GM19455 (cell line): ENCODE results near the gene NCOA7.
"Not testable (repeated sequence)": the region's sequence is repeated elsewhere in the genome, so short reads cannot be mapped to it uniquely, and the experiment has no call there.

ENCODE experiments used
- ATAC-seq: cut with Tn5 transposase; IDR thresholded peaks from one replicate; pipeline ENCODE4 v1.9.1; 2021; ENCODE audit not compliant: unreplicated experiment

NCOA7 gene

DNA sequence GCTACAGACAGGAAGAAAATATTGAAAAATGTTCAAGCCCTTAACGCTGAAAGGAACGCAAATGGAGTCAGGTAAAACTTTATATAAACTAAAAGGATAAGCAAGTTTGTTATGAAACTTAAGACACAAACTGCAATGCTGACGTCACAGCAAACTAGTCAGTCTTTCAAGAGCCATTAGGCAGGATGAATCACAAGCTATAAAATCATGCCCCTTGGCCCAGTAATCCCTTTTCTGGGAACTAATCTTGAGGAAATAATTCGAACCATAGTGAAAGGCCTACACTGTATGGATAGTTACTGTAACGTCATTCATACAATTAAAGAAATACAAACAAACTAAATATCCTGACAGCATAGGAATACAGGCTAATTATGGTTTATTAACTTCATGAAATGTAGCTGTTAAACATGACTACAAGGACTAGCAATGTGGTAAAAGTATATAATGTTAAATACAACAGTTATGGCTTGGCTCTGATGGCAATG, 123.1 kb downstream of the NCOA7 start:
- ATAC-seq, result no peak

DNA sequence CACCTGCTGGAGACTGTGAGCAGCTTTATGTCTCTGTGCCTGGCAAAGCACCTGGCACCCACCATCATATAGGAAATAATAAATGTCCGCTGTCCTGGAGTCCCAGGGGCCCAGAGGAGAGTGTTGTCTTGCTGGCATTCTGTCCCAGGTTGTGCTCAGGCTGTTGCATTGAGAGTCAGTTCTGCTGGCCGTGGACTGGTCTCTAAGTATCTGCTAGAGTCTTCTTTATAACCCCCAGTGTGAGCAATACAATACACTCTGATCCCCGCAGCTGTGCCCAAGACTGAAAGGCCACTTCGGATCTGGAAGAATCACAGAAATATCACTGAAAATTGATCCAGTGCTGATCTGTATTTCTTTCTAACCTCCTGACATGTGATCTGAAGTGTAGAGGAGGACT, 127.5 kb downstream of the NCOA7 start:
- ATAC-seq, result no peak

DNA sequence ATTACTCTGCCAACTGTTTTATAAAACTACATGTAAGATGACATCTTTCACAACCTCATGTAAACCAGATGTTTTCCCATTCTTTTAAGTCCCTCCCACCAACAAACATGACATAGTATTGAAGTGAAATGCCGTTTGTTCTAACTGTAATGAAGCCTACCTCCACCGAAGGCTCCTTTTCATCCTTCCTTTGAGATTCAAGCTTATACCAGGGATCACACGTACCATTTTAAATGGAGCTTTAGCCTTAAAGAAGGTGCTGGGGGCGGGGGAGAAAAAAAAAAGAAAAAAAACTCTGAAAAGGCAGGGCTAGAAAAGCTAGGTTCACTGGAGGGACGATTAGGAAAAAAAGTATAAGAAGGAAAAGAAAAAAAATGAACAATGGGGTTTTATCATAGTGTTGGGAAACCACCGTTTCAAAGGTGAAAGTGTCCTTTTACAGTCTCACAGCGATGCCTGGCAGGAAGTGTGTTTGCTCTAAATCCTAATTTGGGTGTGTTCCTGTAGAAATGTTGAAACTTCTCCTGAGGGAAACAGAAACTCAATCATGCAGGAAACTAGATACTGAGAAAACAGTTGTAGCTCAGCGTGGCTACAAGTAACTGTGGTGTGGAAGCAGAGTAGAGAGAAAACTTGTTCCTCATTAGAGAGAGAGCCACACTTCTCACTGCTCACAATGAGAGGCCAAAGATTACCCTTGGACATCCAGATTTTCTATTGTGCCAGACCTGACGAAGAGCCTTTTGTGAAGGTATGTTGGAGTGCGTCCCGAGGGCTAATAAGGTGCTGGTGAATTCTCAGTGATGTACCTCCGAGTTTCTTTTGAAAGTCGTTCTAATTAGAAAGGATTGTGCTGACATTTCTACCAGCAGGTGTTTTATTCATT, 128.2 kb downstream of the NCOA7 start:
- peak; percentile 98 for ATAC-seq

DNA sequence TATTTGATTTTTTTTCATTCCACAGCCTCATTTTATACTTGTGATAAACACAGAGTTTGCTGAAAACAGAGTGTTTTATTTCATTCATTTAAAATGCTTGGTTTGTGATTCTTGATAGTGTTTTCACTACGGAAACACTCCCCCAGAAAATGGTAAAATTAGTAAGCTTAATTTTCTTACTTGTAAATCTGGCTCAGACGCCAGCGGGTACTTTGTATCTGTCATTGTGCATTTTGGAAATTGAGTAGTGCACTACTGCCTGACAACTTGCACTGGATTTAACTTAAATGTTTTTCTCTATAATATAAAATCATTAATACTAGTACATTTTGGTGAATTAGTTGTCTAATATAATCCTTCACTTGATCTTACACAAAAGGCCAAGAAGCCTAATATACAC, 128.9 kb downstream of the NCOA7 start:
- no peak for ATAC-seq

DNA sequence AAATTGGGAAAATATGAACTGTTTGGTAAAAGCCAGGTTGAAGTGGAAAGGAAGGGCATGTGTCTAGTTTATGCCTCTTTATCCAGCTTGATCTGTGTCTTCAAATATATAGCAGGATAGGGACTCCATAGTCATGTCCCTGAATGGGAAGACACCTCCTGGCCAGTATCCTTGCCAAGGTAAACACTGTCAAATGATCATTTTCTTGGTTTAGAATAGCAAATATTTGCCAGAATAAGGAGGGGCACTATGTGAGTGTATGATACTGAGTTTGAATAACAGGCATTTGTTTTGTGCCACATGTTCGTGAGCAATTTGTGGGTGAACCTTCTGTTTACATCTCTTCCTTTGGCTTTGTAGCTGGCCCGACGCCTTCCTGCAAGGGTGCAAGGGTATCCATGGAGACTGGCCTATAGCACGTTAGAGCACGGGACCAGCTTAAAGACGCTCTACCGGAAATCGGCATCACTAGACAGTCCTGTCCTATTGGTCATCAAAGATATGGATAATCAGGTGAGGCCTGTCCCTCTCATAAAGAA, 131.6 kb downstream of the NCOA7 start:
- ATAC-seq, result no peak

DNA sequence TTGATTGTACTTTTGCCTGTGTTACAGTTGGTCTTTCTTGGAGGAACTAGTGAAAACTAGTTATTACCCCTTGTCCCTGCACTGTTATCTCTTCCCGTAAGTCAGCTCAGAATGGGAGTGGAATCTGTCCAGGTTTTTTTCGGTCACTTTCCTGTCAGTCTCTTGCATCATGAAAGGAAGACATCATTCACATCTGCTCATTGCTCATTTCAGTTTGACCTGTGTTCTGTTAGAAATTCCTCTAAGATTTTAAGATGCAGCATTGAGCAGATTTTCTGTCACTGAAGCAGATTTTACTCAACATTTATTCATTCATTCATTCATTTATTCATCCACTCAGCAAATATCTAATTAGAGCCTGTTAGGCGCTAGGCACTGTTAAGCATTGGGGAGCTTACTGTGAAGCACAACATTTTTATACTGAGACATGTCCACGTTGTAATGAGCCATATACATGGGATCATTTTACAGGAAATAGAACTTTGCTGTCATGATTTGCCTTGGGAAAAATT, 132.7 kb downstream of the NCOA7 start:
- ATAC-seq, result no peak

DNA sequence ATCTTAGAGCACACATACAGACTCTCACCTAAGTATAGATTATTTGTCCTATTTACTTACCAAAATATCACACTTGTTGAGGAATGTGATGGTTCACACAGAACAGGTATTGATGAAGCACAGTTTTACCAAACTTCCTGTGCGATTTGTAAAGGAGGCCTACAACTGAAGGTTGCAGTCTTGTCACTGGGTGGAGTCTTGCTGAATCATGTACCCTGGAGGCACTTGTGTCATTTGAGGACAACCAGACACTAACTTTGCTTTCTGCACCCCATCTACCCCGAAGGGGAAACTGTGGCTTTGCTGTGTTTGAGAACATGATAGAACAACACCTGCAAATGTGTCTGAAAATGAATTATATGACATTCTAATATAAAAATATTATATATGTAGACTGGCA, 133.4 kb downstream of the NCOA7 start:
- ATAC-seq, result no peak

DNA sequence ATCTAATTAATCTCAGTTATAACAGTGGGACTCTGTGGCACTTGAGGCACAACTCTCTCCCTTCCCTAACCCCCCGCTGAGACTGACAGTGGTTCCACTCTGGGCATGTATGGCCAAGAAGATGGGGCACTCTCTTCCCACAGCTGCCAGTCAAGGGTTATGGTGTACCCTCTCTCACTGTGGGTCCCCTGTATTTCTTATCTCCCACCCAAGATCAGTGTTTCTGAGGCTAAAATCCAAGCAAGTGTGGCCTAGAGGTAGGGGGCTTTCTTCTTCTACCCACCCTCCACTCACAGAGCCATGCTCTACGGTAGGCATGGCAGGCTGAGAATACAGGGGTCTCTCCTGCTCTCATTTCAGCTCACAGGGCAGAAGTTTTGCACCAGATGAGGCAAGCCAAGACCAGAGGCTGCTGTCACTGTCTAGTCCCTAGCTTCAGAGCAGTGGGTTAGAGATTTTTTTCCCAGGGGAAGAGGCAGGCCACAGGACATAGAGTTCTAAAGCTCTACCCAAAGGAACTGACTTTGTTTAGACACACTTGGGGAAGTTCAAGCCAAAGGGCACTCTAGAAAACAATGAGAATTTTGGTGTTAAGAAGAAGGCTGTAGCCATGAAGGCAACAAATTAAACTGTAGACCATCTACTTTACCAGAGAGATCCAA, 134.1 kb downstream of the NCOA7 start:
- no peak for ATAC-seq

DNA sequence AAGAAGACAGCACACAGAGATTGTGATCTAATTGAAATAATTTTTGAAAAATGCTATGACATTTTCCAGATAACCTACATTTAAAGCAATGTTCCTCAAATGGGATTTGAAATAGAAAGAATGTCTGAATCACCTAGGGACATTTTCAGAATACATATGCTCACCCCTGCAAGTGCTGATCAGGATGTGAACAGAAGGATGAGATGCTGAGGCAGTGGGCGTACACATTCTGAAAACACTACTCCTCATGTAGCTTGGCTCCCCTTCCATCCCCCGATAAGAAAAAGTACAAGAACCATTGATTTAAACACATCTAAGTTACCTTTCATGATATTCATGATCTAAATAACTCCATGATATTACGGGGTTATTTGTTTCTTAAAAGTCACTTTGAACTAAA, 136.0 kb downstream of the NCOA7 start:
- ATAC-seq, result no peak

DNA sequence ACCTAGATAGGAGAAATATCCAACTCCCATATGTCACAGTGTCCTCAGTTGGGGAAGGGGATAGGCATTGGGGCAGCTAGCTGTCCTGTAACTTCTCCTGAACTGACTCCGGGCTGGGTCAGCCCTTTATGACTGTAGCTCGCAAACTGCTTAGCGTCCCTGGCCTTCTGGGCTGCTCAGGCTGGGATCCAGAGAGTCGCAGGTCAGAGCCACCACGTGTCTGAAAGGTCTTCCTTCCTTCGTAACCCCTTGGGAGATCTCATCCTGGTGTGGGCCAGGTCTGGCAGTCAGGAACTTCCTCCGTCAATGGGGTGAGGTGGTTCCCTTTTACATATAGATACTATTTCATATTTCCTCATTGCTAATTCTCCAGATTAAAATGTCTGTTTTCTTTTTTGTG, 137.0 kb downstream of the NCOA7 start:
- ATAC-seq, result no peak

DNA sequence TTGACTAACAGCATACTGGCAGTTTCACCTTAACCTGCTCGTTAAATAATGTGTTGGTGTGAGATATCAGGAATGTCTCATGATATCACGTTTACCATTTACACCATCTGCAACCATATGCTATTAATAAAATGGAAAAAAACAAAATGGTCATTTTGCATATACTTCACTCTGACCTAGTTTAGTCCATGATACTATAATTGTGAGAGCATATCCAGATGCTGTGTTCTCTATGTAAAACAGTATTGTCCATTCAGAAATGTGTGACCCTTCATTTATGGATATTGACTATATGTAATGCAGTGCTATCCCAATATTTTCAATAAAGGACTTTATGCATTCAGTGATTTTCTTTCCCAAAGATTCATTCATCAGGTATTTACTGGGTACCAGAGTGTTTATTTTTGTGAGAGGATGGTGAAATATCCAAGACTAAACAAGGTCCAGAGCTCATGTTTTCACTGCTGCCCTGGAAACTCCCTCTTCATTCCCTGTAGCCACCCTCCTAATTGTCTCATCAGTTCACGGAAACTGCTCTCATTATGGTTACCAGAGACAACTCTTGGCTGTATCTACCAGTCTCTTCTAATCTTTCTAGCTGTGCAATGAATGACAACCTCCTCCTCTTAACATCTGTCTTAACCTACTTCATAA, 140.1 kb downstream of the NCOA7 start:
- no peak for ATAC-seq

DNA sequence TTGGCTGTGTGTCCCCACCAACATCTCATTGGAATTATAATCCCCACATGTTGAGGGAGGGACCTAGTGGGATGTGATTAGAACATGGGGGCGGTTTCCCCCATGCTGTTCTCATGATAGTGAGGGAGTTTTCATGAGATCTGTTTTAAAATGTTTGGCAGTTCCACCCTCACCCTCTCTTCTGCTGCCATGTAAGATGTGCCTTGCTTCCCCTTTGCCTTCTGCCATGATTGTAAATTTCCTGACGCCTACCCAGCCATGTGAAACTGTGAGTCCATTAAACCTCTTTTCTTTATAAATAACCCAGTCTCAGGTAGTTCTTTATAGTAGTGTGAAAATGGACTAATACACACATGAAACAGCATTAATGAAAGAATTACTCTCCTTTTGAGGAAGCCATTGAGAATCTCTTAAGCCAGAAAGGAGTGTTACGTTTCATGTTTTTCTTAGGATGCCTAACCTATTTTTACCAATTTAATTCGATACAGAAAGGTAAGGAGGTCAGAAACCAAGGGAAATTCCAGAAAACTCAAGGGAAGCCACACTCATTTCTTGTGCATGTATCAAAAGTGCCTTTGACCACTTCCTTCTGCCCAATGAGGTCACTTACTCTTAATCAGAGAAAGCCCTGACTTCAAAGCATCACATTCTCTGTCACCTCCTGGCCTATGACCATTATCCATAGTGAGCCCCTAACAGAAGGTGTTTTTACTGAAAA, 141.1 kb downstream of the NCOA7 start:
- ATAC-seq, result peak; percentile 68

DNA sequence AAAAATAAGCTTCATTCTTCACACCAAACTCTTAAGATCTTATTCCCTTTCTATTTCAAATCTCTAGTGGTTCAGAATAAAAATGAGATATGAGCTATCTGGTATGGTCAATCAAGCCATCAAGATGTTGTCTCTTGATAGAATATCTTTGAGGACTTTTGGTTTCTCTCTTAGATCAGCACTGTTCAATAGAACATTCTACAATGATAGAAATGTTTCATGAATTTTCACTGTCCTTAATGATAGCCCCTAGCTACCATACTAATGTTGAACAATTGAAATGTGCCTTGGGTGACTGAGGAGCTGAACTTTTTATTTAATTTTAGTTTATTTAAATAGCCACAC, 141.7 kb downstream of the NCOA7 start:
- no peak for ATAC-seq

DNA sequence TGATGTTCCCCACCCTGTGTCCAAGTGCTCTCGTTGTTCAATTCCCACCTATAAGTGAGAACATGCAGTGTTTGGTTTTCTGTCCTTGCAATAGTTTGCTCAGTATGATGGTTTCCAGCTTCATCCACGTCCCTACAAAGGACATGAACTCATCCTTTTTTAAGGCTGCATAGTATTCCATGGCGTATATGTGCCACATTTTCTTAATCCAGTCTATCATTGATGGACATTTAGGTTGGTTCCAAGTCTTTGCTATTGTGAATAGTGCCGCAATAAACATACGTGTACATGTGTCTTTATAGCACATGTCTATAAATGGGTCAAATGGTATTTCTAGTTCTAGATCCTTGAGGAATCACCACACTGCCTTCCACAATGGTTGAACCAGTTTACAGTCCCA, 144.8 kb downstream of the NCOA7 start:
- ATAC-seq, result not testable (repeated sequence)

DNA sequence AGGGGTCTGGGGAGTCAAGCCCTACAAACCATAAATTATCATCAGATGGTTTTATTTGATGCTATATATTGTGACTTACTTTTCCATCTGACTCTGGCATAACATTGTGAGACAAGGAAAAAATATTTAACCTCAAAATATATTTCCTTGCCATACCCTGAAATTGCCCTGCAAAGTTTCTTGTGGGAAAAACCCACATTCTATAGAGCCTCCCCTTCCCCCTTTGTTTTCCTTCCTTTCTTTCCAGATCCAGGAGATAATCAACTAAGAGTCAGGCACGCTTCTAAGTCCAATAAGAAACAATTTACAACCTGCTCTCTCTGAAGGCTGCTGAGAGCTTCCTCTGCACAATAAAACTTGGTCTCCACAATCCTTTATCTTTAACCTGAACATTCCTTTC, 148.3 kb downstream of the NCOA7 start:
- no peak for ATAC-seq

DNA sequence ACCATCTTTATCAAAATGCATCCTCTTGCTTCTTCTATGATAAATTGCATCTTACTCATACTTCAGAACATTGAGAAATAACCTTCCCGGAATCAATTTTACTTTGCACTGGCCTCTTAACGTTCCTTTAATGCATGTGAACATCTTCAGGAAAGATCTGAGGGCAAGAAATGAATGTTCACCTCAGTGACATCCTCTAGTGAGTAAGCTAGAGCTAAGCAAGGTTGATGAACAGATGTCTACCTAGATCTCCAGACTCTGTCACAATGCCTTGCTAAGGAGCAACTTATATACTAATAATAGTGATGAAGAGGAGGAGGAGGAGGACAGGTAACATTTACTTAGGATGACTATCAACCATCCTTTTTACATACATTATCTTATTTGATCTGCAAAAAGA, 149.0 kb downstream of the NCOA7 start:
- ATAC-seq, result no peak

DNA sequence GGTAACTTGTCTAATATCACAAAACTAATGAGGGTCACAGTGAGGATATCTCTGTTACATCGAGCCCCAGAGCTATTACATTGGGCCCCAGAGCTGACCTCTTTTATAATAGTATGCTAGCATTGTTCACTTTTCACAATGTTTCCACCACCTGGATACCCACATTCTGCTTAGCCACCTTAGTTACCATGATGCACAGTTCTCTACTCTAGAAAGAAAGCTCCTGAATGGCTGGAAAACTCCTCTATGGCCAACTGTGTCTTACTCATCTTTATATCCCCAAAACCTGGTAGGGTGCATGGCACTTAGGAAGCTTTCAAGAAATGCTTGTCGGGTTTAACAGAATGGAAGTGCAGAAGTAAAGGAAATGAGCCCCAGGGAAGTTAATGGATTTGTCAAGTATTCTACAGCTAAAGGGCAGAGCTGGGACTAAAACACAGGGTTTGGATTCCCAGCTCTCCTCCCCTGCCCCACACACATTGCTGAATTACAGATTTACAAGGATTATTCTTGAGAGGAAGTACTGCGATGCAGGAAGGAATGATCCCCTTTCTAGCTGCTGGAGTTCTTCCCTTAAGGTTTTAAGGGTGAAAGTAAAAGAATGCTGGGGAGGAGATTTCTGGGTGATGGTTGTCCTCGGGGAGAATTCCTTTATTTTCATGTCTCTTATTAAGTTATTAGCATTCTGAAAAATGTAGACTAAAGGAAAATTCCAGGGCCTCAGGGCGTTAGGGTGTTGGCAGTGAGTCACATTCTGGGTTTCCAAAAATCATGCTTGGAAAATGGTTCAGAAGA, 149.7 kb downstream of the NCOA7 start:
- ATAC-seq, result no peak

DNA sequence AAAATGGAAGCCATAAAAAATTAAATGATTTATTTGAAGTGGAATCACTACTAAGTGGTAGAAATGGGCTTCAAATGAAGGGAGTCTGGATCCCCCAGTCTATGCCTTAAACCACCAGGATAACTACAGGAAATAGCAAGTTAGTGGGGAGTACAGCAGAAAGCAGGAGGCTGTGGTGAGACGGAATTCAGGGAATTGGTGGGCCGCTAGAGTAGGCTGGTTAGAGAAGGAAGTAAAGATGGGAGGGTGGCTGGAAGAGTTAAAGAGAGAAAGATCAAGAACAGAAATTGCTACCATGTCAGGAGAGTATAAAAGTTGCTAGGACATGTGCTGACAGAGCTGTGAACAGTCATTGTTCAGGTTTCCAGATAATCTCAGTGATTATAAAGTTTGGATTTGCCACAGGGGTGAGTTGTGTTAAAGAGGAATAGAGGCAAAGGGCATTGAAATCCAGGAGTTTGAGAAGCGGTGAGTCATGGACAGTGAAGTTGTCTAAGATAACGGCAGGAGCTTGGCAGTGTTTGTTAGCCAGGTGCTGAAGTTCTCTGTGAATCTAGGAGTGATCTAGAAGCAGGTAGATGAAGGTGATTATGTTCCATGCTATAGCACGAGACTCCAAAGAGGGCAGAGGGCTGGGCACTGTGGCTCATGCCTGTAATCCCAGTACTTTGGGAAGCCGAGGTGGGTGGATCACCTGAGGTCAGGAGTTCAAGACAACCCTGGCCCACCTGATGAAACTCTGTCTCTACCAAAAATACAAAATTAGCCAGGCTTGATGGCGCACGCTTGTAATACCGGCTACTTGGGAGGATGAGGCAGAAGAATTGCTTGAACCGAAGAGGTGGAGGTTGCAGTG, 152.1 kb downstream of the NCOA7 start:
- ATAC-seq, result no peak
